Brain microvascular endothelial cell (primary cell): ENCODE measurements around the gene HES3.

ENCODE experiments used
- DNase-seq: peaks from one replicate; pipeline ENCODE4 v3.0.0-alpha.2; 2020
- H3K27ac ChIP-seq: fragments of 250-450 bp; sonication (Bioruptor Pico); 2 replicates; pipeline ENCODE4 v1.5.1; 2020; ENCODE audit warnings: mild to moderate bottlenecking, moderate library complexity
- H3K27me3 ChIP-seq: fragments of 250-450 bp; sonication (Bioruptor Pico); replicated peaks from 2 replicates; pipeline ENCODE4 v1.5.1; 2020; ENCODE audit warnings: mild to moderate bottlenecking
- H3K36me3 ChIP-seq: fragments of 250-450 bp; sonication (Bioruptor Pico); replicated peaks from 2 replicates; pipeline ENCODE4 v1.5.1; 2020; ENCODE audit warnings: mild to moderate bottlenecking
- H3K4me3 ChIP-seq: 2 replicates; pipeline ENCODE4 v1.5.1; 2011; ENCODE audit warnings: low read depth, mild to moderate bottlenecking, control low read depth, low read length, moderate library complexity
- in situ Hi-C: cut with HindIII; loops from 2 replicates; pipeline ENCODE4 v1.10.0; 2017; ENCODE audit warnings: low sequenced_read_pairs, low pct_ligation_motif_present
- TF ChIP-seq, protein P1 (sequence below): IDR thresholded peaks from 2 replicates; pipeline ENCODE4 v1.5.1; 2011; ENCODE audit warnings: low read depth, mild to moderate bottlenecking, moderate library complexity, low read length, control low read depth, inconsistent platforms; ENCODE audit errors: missing control alignments

Gene HES3

DNA sequence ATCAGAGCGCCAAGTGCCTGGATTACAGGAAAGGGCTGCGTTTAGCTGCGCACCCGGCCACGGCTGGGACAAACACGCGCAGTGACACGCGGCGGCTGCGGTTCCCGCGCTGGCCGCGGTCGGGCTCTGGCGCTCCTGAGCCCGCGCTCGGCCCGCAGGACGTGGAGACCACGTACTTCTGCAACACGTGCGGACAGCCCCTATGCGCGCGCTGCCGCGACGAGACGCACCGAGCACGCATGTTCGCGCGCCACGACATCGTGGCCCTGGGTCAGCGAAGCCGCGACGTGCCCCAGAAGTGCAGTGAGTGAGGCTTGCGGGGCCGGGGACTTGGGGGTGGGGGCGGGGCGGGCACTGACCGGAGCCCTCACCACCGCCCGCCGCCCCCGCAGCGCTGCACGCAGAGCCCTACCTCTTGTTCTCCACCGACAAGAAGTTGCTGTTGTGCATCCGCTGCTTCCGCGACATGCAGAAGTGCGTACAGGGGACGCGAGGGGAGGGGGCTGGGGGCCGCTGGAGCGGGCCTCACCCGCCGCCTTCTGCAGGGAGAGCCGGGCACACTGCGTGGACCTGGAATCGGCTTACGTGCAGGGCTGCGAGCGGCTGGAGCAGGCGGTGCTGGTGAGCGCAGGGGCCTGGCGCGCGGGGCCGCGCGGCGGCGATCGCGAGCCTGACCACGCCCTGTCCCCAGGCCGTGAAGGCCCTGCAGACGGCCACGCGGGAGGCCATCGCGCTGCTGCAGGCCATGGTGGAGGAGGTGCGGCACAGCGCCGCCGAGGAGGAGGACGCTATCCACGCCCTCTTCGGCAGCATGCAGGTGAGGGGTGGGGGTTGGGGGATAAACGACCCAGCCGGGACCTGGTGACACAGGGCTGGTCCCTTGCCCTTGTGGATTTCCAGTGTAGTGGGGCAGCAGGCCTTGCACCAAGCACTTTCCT is 35.0 kb upstream of the HES3 start:
- in situ Hi-C loops, result no loop called here
- Histone ChIP-seq H3K36me3 (peaks cover 16% of the 10 kb centered on the region), H3K27ac (no peak overlapping the region), H3K27me3 (no peaks in the 10 kb centered on the region), H3K4me3 (peak overlapping the region; percentile 52)
- DNase-seq, result no peak
- TF ChIP-seq, protein P1, sequence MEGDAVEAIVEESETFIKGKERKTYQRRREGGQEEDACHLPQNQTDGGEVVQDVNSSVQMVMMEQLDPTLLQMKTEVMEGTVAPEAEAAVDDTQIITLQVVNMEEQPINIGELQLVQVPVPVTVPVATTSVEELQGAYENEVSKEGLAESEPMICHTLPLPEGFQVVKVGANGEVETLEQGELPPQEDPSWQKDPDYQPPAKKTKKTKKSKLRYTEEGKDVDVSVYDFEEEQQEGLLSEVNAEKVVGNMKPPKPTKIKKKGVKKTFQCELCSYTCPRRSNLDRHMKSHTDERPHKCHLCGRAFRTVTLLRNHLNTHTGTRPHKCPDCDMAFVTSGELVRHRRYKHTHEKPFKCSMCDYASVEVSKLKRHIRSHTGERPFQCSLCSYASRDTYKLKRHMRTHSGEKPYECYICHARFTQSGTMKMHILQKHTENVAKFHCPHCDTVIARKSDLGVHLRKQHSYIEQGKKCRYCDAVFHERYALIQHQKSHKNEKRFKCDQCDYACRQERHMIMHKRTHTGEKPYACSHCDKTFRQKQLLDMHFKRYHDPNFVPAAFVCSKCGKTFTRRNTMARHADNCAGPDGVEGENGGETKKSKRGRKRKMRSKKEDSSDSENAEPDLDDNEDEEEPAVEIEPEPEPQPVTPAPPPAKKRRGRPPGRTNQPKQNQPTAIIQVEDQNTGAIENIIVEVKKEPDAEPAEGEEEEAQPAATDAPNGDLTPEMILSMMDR, result peak; percentile 41

DNA sequence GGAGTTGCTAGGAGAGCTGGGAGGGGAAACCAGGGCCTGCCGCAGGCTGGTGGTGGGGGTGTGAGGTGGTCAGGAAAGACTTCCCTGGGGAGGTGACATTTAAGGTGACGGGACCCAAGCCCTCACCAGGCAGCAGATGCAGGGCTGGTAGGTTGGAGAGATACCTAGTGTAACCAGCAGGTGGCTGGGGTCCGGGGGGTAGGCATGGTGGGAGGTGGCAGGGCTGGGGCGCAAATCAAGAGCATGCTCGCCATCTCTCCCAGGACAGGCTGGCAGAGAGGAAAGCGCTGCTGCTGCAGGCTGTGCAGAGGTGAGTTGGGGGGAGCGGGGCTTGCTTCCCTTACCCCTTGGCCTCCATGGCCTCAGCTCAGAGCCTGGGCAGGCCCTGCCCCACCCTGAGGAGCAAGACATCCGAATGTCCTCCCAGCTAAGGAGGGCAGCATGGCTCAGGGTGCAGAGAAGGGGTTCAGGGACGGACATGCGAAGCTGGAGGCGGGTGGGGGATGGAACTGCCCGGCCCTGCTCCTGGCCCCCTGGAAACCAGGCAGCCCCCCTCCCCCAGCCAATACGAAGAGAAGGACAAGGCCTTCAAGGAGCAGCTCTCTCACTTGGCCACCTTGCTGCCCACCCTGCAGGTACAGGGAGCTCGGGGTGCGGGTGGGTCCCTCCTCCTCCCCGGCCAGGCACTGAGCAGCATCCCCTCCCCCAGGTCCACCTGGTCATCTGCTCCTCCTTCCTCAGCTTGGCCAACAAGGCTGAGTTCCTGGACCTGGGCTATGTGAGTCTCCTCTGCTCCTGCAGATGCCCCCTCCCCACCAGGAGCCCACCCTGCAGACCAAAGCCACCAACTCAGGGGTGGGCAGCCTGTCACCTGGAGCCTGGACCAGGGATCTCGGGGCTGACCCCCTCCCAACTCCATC is 34.1 kb upstream of the HES3 start:
- Histone ChIP-seq H3K27ac (no peak overlapping the region), H3K36me3 (peaks cover 16% of the 10 kb centered on the region), H3K27me3 (no peaks in the 10 kb centered on the region), H3K4me3 (peak overlapping the region; percentile 52)
- TF ChIP-seq, protein P1, result peak; percentile 45
- in situ Hi-C loops, result no loop called here
- DNase-seq, result no peak

DNA sequence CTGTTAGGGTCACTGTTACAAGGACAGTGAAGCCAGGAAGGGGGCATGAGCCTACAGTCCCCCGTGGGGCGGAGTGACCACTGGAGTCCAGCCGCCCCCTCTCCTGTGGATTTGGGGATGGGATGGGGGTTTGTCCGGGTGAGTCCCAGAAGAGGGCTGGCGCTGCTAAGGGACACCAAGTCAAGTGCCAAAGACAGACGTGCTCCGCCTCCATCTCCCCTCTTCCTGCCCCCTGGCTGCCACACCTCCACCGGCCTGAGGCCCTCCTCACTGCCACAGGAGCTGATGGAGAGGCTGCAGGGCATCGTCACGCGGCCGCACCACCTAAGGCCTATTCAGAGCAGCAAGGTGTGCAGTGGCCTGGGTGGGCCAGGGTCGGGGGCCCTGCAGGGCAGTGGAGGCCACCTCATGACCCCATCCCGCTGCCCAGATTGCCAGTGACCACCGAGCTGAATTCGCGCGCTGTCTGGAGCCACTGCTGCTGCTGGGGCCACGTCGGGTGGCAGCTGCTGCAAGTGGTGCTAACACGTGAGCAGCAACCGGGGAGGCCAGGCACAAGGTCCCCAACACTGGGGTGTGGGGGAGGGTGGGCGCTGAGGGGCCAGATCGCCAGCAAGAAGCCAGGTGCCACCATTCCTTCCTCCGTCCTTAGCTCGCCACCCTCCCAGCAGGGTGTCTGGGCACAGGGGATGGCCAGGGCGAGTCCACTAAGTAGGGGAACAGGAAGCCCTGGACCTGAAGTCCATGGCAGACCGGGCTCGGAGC is 33.2 kb upstream of the HES3 start:
- TF ChIP-seq, protein P1, result no peak
- Histone ChIP-seq H3K27me3 (no peaks in the 10 kb centered on the region), H3K27ac (no peak overlapping the region), H3K36me3 (peaks cover 18% of the 10 kb centered on the region), H3K4me3 (no peak overlapping the region)
- in situ Hi-C loops, result no loop called here
- DNase-seq, result no peak

DNA sequence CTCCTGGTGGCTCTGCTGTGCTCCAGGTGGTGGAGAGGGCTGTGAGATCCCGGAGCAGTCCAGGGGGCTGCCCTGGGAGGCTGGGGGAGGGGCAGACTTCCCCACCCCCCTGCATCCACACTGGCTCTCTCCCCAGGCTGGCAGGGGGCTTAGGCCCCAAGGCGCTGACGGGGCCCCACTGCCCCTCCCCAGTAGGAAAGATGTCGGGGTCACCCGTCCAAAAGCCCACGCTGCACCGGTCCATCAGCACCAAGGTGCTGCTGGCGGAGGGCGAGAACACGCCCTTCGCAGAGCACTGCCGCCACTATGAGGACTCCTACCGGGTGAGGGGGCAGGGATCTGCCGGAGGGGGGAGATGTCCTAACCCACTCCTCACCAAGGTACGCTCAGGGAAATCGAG is 32.2 kb upstream of the HES3 start:
- no peak overlapping the region for H3K4me3 ChIP-seq
- TF ChIP-seq, protein P1, result no peak

DNA sequence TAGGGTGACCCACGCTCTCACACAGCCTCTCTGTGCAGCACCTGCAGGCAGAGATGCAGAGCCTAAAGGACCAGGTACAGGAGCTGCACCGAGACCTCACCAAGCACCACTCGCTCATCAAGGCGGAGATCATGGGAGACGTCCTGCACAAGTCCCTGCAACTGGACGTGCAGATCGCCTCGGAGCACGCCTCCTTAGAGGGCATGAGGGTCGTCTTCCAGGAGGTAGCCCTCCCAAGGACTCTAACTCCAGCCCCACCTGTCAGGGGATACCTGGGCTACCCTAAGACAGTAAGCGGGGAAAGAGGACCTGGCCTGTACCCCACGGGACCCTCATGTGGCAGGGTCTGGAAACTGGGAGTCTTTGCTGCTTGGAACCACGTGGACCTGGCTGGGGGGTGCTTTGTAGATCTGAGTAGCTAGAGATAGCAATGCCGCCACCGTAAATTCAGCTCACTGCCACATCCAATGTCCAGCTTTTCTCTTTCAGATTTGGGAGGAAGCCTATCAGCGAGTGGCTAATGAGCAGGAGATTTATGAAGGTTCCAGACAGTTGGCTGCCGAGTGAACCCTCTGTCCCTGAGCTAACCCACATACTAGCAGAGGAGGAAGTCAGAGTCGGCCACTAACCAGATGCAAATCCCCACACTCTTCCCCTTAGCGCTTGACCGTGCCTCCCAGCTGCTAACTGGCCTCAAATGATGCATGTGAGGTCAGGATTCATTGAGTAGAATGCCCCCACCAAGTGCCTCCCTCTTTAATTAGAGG is 31.6 kb upstream of the HES3 start:
- no peak overlapping the region for H3K27ac ChIP-seq
- in situ Hi-C loops, result no loop called here
- H3K4me3 ChIP-seq, result no peak overlapping the region
- no peaks in the 10 kb centered on the region for H3K27me3 ChIP-seq
- TF ChIP-seq, protein P1, result no peak
- peaks cover 18% of the 10 kb centered on the region for H3K36me3 ChIP-seq
- DNase-seq, result no peak

More for the DNA sequence above, 32.2 kb upstream of the HES3 start:
- Histone ChIP-seq H3K27me3 (no peaks in the 10 kb centered on the region), H3K27ac (no peak overlapping the region), H3K36me3 (peaks cover 18% of the 10 kb centered on the region)
- DNase-seq, result no peak
- in situ Hi-C loops, result no loop called here
